IMR-90 (cell line): ENCODE results near the gene DYNLRB1.
"Not testable (repeated sequence)": the region's sequence is repeated elsewhere in the genome, so short reads cannot be mapped to it uniquely, and the experiment has no call there.

Source experiments
- BHLHE40 ChIP-seq: fragments of 150-350 bp; IDR thresholded peaks from 2 replicates; pipeline ENCODE4 v1.6.1; 2016; ENCODE audit warnings: mild to moderate bottlenecking, low read depth, low read length
- CEBPB ChIP-seq: IDR thresholded peaks from 2 replicates; pipeline ENCODE4 v1.6.1; 2012; ENCODE audit warnings: low read depth, low read length, improper control_type of control experiment
- CTCF ChIP-seq: conservative IDR thresholded peaks from 2 replicates; pipeline ENCODE4 v1.5.1; 2012; ENCODE audit warnings: mild to moderate bottlenecking, low read depth, low read length, improper control_type of control experiment
- ELK1 ChIP-seq: fragments of 150-350 bp; IDR thresholded peaks from 2 replicates; pipeline ENCODE4 v1.6.1; 2016; ENCODE audit warnings: low read depth, mild to moderate bottlenecking, low read length, moderate library complexity, borderline replicate concordance
- FOS ChIP-seq: fragments of 150-350 bp; IDR thresholded peaks from 2 replicates; pipeline ENCODE4 v1.6.1; 2016; ENCODE audit warnings: low read depth, low read length
- MAFK ChIP-seq: IDR thresholded peaks from 2 replicates; pipeline ENCODE4 v1.6.1; 2012; ENCODE audit warnings: low read depth, low read length, improper control_type of control experiment
- MAZ ChIP-seq: IDR thresholded peaks from 2 replicates; pipeline ENCODE4 v1.6.1; 2012; ENCODE audit warnings: low read depth, mild to moderate bottlenecking, low read length, improper control_type of control experiment, moderate library complexity, borderline replicate concordance
- MXI1 ChIP-seq: IDR thresholded peaks from 2 replicates; pipeline ENCODE4 v1.6.1; 2012; ENCODE audit warnings: low read depth, mild to moderate bottlenecking, low read length, moderate library complexity, borderline replicate concordance
- POLR2A ChIP-seq: IDR thresholded peaks from 2 replicates; pipeline ENCODE4 v1.6.1; 2012; ENCODE audit warnings: mild to moderate bottlenecking, low read depth, low read length
- RAD21 ChIP-seq: IDR thresholded peaks from 2 replicates; pipeline ENCODE4 v1.6.1; 2012; ENCODE audit warnings: low read length, improper control_type of control experiment
- RFX5 ChIP-seq: IDR thresholded peaks from 2 replicates; pipeline ENCODE4 v1.8.0; 2012; ENCODE audit warnings: low read depth, mild to moderate bottlenecking, low read length, moderate library complexity
- SMC3 ChIP-seq: fragments of 150-350 bp; IDR thresholded peaks from 2 replicates; pipeline ENCODE4 v1.6.1; 2016; ENCODE audit warnings: low read depth, mild to moderate bottlenecking, antibody characterized with exemption, low read length, moderate library complexity
- USF2 ChIP-seq: fragments of 150-350 bp; IDR thresholded peaks from 2 replicates; pipeline ENCODE4 v1.6.1; 2017; ENCODE audit warnings: mild to moderate bottlenecking, antibody characterized with exemption, low read length, low read depth

GRCh38 chr20:34514034-34514433 lies 2.2 kb upstream of the DYNLRB1 start:
- not testable (repeated sequence) for TF ChIP-seq CTCF, ELK1, POLR2A, RFX5, MXI1, CEBPB, SMC3, USF2, BHLHE40, FOS, MAZ, MAFK, RAD21
